HG02970 (cell line): ENCODE results near the gene USB1.

Experiments used
- ATAC-seq: cut with Tn5 transposase; IDR thresholded peaks from one replicate; pipeline ENCODE4 v1.9.1; 2021; ENCODE audit warnings: mild to moderate bottlenecking, moderate library complexity, moderate number of reproducible peaks; ENCODE audit not compliant: unreplicated experiment, low FRiP score

Gene USB1

DNA sequence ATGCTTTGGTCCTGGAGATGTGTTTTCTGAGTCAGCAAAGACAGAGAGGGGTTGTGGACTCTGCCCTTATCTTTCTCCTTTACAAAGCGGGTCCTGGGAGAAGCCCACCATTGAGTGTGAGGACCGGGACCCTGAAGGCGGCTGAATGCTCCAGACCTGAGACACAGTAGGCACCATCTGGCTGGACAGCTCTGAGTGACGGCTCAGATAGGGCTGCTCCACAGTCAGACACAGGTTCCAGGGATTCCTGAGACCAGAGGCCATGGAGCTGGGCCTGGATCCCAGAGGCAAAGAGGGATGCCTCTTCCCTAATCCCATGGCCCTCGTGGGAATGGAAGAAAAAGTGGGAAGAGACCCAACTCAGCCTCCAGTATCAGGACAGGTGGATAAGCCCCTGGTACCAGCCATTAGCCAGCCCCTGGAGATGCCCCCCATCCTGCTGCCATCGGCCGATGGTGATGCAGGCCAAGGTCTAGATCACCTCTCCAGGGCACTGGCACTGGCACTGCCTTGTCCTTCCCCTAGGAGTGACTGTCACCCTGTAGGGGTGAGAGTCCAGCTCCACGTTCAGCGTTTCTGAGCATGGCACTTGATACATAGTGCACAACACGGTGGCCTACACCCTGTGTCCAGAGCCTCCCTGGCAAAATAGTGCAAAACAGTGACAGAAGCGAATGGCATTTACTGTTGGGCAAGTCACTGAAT, 29.1 kb downstream of the USB1 start:
- ATAC-seq, result no peak

DNA sequence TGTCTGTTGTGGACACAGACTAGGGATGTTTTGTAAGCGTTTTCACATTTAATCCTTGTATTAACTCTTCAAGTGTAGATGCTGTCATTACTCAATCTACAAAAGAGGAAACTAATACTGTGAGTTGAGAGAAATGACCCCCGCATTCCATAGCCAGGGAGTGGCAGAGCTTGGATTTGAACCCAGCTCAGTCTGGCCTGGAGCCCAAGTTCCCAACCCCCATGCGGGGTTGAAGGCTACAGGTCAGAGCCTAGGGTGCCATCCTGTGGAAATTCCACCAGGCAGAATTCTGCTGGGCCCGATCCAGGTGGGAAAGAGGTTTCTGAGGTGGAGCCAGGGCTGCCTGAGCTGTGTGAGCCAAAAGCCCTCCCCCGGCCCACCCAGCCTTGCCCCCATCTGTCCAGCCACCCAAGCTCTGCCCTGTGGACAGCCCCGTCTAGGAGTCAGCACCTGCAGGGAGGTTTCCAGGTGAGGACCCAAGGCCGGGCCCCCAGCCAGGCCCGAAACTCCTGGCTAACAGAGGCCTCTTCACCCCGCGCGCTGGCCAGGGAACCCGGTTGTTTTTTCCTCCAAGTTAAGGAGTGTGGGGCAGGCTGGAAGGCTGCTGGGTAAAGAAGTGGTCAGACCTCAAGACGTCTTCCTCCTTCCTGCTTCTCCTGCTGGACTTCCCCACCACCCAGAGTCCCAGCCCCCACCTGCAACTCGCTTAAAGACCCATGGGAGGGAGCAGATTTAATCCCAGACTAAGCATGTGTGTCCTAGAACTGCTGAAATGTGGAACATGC, 30.0 kb downstream of the USB1 start:
- no peak for ATAC-seq

DNA sequence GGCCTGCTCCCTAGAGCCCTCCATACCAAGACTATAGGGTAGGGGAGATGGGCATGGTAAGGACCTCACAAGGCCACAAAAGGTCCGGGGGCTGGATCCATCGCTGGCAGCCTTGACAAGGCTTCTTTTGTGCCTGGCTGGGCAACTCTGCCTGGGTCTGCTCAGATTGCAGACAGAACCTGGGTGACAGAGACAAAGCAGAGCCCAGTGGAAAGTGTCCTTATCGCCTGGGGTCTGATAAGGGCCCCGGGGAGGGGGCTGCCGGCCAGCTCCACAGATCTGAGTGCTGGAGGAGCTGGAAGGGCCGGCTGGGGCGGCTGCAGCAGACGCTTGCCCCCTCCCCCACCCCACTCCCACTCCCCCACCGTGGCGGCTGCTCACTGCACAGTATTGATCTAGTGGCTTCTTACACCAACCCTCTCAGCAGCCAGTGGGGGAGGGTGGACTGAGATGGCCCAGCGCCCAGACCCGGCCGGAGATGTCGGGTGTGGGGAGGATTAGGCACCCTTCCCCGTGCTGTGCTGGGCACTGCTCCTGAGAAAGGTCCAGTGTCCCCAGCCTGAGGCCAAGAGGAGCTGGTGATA, 31.6 kb downstream of the USB1 start:
- ATAC-seq, result no peak

DNA sequence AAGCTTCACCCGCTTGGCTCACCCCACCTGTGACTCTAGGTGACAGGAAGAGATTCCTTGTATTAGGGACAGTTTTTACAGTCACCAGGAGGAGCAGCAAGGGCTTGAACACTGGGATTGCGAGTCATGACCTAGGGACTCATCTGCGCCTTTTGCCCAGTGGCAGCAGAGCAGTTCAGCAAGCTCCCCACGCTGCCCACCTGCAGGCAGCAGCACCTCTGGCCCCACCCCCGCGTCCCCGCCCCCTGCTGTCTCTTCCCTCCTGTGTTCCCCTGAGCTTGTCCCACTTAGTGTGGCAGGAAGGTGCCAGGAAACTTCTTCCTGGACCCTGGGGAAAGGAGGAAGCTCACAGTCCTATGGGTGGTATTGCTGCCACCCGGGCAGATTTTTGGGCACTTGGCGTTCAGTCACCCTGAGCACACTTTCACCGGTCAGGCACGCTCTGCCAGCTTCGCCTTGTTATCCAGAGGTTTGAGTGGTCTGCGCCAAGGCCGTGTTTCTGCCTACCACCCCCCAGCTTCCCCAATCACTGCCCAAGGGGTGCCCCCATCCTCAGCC, 33.0 kb downstream of the USB1 start:
- no peak for ATAC-seq

DNA sequence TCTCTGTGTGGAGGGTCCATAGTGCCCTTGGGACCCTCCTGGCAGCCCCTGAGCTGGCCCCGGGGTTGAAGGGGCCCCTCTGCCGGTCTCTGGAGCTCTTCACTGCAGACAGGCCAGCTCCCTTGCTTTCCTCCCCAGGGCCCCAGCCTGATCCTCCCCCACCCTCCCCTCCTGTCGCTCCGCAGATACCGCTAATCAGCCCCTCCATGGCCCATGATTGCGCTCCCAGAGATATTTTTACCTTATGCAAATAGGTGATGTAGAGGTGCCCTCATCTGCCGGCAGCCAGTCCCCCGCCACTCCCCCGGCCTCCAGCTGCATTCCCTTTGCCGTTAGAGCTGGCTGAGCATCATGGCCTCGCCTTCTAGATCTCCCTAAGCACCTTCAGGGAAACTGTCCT, 33.6 kb downstream of the USB1 start:
- no peak for ATAC-seq

DNA sequence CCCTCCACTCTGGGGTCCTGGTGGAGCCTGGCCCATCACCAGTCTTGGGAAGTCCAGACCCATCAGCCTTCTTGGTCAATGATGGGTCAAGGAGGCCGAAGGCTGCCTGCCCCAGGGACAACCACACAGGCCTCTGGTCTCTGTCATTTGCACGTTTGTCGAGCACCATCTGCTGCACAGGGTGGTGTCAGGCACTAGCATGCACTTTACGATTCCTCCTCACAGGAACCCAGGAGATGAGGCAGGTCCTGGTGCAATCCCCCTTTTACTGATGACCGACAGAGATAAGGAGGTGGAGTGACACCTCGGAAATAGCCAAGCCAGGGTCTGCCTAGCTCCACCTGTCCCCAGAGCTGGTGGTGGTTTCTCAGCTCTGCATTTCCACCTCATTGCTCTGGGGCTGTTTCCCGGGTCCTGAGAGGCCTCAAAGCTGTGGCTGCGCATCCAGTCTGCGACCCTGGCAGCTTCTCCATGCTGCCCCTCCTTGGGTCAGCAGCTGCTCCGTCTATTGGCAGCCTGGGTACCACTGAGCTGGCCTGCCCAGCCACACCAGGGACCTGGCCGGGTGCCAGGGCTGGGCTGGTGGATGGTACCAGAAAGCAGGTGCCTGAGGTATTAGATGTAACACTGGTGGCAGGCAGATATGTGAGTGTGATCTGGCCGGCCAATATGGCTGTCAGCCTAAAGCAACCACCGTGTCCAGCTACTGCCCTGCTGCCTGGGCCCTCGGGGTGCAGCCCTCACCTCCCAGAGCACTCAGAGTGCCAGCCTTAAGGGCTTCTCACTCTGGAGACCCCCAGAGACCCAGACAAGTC, 34.4 kb downstream of the USB1 start:
- no peak for ATAC-seq

DNA sequence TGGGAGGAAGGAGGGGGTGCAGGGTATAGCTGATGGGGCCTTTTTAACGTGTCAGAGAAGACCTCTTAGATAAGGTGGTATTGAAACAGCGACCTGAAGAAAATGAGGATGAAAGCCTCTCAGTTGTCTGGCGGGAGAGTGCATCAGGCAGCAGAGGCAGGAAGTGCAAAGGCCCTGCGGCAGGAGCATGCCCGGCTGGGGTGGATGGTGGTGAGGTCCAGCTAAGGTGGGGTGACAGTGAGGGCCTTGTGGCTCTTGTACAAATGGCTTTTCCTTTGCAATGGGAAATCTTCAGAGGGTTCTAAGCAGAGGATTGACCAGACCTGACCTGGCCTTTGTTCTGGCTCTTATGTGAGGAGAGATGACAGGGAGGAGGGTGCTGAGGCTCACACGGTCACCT, 35.7 kb downstream of the USB1 start:
- ATAC-seq, result no peak

DNA sequence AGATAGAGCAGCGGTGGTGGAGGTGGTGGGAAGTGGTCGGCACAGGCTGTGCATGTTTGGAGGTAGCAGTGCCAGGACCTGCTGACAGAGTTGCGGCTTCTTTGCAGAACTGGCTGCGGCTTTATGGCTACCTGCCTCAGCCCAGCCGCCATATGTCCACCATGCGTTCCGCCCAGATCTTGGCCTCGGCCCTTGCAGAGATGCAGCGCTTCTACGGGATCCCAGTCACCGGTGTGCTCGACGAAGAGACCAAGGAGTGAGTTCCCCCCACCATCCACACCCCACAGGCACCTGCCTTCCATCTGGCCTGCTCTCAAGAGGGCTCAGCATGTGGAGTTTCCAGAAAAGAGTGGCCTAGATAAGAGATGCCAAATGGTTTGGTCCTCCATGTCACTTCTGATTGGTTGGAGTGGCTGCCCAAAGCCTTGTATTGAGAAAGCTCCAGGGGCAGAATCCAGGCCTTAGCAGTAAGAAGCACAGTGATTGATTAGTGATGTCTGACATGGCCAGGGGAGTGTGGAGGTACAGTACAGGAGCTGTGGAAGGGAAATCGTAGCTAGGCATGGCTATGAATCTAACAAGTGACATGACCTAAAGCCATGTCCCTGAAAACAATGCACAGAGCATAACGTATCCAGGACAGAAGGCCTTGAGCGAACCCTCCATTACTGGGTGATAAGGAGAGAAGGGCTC, 36.3 kb downstream of the USB1 start:
- ATAC-seq, result no peak

DNA sequence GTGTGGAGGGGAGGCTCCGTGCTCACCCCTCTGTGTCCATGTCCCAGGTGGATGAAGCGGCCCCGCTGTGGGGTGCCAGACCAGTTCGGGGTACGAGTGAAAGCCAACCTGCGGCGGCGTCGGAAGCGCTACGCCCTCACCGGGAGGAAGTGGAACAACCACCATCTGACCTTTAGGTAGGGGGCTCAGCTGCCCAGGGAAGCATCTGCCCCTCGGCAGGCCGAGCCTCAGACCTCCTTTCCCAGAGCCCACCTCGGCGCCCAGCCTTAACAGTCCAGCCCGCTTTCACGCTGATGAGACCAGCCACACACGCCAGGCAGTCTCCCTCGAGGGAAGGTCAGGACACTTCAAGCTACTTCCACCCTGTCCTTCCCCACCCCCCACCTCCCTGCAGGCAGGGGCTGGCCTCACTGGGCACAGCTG, 37.0 kb downstream of the USB1 start:
- ATAC-seq, result no peak

DNA sequence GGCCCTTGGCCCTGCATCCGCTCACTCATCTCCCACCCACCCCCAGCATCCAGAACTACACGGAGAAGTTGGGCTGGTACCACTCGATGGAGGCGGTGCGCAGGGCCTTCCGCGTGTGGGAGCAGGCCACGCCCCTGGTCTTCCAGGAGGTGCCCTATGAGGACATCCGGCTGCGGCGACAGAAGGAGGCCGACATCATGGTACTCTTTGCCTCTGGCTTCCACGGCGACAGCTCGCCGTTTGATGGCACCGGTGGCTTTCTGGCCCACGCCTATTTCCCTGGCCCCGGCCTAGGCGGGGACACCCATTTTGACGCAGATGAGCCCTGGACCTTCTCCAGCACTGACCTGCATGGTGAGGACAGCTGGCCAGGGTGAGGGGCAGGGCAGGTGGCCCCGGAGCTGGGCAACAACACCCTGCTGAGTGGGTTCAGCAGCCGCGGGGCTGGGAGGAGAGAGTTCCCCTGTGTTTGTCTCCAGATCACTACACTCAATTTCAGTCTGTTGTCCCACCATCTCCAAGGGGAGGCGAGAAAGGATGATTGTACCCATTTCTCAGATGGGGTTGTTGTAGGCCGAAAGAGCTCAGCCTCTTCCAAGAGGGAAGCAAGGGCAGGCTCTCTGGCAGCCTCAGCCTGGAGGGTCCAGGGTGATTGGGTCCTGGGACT, 38.8 kb downstream of the USB1 start:
- no peak for ATAC-seq

DNA sequence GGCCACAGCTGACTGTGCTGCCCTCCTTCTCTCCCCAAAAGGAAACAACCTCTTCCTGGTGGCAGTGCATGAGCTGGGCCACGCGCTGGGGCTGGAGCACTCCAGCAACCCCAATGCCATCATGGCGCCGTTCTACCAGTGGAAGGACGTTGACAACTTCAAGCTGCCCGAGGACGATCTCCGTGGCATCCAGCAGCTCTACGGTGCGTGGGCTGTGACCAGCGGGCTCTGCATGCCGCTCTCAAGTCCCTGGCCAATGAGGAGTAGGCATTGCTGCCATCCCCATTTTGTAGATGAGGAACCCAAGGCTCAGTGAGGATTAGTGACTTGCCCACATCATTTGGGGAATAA, 39.3 kb downstream of the USB1 start:
- no peak for ATAC-seq

DNA sequence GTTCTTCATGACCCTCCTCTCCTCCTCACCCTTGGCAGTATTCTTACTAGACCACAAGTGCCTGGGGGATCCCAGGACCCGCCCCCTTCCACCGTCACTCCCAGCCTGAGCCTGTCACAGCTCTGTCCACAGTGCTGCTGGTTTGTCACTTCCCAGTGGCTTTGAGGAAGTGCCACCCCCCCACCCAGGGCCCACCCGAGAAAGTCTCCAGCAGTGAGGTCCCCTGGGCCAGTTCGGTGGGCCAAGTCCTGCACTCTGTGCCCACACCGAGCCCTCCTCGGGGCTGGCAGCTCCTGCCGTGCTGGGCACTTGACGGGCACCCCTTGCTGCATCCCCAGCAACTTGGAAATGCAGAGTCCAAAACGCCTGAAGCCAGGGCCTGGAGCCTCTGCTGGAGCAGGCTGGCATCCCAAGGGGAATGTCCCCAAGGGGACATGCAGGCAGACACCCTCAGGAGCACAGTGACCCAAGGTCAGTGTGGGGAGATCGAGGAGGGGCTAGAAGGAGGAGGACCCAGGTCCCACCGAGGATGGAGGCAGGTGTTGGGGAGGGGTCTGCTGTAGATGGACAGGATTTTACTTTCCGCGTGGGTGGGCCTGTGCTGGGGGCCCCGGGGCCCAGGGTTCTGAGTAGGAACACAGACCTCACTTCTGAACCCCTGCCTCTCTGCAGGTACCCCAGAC, 39.9 kb downstream of the USB1 start:
- no peak for ATAC-seq

DNA sequence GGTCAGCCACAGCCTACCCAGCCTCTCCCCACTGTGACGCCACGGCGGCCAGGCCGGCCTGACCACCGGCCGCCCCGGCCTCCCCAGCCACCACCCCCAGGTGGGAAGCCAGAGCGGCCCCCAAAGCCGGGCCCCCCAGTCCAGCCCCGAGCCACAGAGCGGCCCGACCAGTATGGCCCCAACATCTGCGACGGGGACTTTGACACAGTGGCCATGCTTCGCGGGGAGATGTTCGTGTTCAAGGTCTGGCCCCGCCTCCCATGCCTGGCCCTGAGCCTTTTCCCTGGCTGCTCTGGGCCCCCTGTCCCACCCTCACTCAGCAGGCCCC, 40.4 kb downstream of the USB1 start:
- no peak for ATAC-seq

DNA sequence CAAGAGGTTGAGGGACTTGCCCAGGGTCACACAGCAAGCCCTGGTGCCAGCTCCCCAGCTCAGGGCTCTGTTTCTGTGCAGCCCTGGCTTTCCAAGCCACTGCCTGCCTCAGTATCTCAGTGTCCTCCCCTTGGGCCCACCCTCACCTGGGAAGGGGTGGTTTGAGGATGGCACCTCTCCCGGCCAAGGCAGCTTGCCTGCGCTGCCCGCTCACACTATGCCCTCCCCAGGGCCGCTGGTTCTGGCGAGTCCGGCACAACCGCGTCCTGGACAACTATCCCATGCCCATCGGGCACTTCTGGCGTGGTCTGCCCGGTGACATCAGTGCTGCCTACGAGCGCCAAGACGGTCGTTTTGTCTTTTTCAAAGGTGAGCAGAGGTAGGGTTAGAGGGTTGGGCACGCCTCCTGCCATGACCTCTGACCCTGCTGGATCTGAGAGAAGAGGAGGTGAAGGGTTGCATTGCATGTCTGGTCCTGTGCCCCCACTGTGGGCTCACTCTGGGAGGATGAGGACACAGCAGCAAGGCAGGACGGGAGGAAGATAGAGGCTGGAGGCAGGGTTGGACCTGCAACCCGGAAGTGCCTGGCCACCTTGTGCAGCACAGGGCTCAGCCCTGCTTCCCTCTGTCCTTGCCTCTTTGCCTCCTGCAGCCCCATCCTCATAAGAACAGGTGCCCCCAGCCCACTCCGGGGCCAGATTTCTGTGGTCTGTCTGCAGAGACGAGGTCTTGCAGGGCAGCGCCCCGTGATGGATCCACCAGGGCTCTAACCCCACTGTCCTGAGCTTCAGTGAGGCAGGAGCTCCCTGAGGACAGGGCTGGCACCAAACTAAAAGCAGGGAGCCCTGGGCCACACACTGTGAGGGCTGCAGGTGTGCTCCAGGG, 41.0 kb downstream of the USB1 start:
- ATAC-seq, result no peak

DNA sequence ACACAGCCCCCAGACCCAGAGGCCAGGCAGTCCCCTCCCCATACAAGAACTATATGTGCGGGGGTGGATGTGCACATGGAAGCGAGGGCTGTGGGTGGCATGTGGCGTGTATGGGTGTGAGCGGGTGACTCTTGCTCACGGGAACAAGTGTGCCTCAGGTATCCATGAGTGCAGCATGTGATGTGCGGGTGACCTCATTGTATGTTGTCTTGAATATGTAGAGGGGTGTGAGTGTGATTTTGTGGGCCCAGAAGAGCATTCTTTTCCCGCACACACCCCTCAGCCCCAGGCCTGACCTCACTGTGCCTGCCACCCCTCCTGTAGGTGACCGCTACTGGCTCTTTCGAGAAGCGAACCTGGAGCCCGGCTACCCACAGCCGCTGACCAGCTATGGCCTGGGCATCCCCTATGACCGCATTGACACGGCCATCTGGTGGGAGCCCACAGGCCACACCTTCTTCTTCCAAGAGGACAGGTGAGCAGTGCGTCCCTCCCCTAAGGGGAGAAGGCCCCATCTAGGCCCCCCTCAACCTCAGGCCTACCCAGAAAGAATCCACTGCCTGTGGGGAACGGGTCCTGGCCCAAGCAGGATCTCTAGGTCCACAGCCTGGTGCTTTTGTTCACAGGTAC, 41.8 kb downstream of the USB1 start:
- ATAC-seq, result no peak

DNA sequence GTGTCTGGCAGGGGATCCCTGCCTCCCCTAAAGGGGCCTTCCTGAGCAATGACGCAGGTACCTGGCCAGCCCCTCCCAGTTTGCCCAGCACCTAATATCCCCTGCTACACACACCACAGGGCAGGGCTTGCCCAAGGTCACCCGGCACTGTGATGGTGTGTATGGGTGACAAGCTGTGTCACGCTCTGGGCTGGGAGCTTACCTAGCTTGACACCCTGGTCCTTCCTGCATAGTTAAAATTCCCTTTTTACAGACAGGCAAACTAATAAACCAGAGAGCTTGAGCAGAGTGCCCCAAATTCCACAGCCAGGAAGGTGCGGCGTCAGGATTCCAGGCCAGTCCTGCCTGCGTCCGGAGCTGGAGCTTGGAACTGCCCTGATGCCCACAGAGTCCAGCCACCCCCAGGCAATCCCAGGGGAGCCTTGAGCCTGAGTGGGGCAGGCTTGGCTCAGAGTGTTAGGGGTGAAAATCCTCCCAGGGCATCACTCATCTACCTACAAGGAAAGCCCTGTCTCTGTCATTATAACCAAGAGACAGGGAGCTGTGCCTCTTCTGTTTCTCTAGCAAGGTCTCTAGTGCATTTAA, 42.5 kb downstream of the USB1 start:
- ATAC-seq, result no peak

DNA sequence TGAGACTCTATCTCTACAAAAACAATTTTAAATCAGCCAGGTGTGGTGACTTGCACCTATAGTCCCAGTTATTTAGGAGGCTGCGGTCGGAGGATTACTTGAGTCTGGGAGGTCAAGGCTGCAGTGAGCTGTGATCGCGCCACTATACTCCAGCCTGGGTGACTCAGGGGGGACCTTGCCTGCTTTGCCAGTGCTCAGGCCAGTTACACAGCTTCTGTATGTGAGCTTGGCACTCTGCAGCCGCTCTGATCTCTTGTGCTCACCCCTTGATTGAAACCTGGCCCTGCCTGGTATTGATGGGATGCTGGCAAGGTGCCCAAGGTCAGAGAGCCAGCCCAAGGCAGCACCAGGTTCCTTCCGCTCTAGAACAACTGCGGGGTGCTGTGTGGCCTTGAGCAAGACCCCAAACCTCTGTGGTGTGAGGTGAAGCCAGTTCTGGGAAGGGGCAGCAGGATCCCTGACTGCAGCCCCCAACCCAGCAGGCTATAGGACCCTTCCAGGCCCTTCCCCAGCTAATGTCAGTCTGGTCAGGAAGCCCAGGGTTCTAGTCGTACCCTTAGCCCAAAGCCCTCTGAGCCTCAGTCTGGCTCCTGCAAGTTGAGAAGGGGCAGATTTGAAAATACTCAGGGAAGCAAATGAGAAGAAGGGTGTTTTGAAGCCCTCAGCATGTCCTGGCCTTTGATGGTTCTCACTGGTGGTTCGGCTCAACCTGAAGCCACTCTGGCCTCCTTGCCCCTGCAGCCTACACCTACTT, 43.2 kb downstream of the USB1 start:
- ATAC-seq, result no peak
